CD1c-positive myeloid dendritic cell (primary cell): ENCODE data around the gene TMEM248.
"Not testable (repeated sequence)": the region's sequence is repeated elsewhere in the genome, so short reads cannot be mapped to it uniquely, and the experiment has no call there.

Source experiments
- DNase-seq: peaks from one replicate; pipeline ENCODE4 v3.0.0-alpha.2; 2016; ENCODE audit errors: extremely low spot score

Gene TMEM248, protein sequence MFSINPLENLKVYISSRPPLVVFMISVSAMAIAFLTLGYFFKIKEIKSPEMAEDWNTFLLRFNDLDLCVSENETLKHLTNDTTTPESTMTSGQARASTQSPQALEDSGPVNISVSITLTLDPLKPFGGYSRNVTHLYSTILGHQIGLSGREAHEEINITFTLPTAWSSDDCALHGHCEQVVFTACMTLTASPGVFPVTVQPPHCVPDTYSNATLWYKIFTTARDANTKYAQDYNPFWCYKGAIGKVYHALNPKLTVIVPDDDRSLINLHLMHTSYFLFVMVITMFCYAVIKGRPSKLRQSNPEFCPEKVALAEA

DNA sequence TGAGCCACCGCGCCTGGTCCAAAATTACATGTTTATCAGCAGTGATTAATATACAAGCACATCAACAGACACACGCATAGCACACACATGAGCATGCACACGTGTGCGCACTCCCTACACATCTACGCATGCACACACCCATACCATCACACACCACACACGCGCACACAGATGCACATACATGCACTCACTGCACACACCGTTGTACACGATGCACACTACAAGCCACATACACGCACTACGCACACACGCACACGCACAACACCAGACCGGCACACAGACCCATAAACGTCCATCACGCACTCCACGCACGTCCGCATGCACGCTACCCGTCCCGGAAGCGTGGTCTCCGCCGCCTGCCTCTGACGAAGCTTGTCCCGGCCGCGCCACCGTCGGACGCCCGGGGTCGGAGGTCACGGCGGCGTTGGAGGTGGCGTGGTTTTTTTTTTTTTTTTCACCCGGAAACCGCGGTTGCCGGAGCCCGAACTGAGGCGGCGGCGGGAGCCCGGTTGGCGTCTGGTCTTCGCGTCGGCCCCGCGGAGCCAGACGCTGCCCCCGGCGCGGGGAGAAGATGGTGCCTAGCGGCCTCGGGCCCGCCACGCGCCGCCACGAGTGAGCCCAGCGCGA is at the start of gene TMEM248:
Gene TMEM248, plus strand, starts transcription at position 457 of the 627 bp plus-strand sequence. CDS start 20,641 bp downstream, outside the sequence.
- DNase-seq, result peak; percentile 93

GRCh38 chr7:66873476-66873875 is 47.5 kb upstream of the TMEM248 start:
- no peak for DNase-seq

DNA sequence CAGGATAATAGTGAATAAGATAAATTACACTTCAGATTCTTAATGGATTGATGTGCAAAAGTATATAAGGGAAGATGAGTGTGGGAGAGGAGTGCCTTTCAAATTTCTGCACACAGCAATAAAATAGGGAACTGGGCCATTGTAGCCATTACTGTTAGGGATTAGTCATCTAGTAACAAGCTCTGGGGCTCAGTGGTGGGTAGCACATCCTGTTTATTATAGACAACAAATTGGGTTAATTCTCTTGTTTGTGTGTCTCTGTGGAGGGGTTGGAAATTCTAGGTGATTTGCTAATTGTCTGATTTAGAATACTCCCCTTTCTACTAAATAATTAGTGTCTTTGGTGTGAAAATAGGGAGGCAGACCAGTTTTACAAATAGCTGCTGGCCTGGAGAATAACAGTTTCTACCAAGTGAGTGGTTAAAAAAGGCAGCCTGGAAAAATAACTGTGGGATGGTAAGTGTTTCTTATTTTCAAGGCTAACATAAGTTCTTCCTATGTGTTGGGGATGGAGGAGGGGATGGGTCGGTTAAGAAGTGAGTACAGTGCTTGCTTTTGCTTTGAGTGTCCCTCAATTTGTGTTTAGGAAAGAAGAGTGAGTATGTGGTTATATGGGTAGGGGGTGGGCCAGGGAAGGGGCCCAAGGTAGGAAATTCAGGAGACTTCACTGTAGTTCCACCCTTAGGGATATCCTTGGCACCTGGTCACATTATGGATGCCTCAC is 43.3 kb upstream of the TMEM248 start:
- peak; percentile 86 for DNase-seq

GRCh38 chr7:66878301-66878685 is 42.7 kb upstream of the TMEM248 start:
- not testable (repeated sequence) for DNase-seq

- DNase-seq, result no peak
These were observed 41.0 kb upstream of the TMEM248 start for GRCh38 chr7:66880053-66880452.

DNA sequence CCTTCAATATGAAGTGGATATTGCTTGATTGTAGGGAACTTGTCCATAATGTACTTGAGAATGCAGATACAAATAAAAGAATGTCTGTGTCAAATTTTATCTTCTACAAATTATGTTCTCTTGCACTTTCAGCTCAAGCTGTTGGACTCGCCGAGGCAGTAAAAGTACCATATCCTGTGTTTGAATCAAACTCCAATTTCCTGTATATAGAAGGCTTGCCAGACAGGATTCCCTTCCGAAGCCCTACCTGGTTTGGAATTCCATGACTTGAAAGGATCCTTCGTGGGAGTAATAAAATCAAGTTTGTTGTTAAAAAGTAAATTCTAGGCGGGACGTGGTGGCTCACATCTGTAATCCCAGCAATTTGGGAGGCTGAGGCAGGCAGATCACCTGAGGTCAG is 40.4 kb upstream of the TMEM248 start:
- not testable (repeated sequence) for DNase-seq

DNA sequence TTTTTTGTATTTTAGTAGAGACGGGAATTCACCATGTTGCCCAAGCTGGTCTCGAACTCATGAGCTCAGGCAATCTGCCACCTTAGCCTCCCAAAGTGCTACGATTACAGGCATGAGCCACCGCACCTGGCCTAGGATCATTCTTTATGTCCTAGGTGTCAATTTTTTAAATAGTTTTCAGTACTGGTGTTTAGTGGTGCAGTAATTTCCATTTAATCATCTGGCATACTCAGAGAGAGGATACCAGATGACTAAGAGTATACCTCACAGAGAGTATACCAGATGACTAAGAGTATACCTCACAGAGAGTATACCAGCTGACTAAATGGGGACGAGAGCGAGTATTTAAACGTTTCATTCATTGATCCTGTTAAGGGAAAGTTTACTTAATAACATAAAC is 37.3 kb upstream of the TMEM248 start:
- no peak for DNase-seq

GRCh38 chr7:66884556-66884955 is 36.5 kb upstream of the TMEM248 start:
- DNase-seq, result peak; percentile 15

- DNase-seq, result no peak
These were observed 34.9 kb upstream of the TMEM248 start for GRCh38 chr7:66886152-66886551.

GRCh38 chr7:66888223-66888622 is 32.8 kb upstream of the TMEM248 start:
- not testable (repeated sequence) for DNase-seq

DNA sequence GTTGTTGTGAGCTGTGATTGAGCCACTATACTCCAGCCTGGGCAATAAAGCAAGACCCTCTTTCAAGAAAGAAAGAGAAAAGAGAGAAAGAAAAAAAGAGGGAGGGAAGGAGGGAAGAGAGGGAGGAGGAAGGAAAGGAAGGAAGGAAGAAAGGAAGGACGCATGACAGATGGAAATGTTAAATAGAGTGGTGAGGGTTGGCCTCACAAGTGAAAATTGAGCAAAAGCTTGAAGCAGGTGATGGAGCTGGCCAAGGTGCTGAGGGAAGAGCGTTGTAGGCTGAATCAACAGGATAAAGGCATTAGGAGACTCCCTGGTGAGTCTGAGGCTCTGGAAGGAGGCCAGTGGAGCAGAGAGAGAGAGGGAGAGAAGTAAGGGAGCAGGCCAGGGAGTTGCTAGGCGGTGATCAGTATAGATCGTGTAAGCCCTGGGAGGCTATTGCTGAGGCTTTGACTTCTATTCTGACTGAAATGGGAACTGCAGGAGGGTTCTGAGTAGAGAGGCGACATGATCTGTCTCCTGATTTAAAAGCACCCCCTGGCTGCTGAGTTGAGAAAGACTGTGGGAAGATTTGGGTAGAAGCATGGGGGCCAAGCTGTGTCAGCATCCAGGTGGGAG is 26.5 kb upstream of the TMEM248 start:
- DNase-seq, result no peak

DNA sequence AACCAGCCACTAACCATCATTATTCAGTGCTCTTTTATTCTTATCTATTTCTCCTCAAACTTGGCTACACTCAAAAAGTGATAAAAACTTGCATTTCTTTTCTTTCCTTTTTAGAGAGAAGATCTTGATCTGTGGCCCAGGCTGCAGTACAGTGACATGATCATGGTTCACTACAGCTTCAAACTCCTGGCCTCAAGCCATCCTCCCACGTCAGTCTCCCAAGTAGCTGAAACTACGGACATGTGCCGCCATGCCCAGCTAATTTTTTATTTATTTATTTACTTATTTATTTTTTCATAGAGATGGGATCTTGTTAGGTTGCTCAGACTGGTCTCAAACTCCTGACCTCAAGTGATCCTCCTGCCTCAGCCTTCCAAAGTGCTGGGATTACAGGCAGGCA is 24.6 kb upstream of the TMEM248 start:
- no peak for DNase-seq

- peak; percentile 25 for DNase-seq
These were observed 21.3 kb upstream of the TMEM248 start for GRCh38 chr7:66899552-66900280.

GRCh38 chr7:66901941-66902843 is 18.8 kb upstream of the TMEM248 start:
- no peak for DNase-seq

DNA sequence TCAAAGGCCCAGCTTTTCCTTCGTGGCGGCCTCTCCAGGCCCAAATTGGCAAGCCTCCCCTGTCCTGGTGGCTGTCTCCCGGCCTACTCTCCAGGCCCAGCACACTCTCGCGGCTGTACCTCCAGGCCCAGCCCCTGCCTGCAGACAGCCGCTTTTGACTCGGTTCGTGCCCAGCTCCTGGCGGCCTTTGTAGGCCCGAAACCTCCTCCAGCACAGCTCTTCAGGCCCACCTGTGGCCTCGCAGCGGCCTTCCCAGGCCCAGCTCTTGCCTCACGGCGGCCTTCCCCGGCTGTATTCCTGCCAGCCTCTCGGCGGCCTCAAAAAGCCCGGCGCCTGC is 18.2 kb upstream of the TMEM248 start:
- DNase-seq, result no peak

DNA sequence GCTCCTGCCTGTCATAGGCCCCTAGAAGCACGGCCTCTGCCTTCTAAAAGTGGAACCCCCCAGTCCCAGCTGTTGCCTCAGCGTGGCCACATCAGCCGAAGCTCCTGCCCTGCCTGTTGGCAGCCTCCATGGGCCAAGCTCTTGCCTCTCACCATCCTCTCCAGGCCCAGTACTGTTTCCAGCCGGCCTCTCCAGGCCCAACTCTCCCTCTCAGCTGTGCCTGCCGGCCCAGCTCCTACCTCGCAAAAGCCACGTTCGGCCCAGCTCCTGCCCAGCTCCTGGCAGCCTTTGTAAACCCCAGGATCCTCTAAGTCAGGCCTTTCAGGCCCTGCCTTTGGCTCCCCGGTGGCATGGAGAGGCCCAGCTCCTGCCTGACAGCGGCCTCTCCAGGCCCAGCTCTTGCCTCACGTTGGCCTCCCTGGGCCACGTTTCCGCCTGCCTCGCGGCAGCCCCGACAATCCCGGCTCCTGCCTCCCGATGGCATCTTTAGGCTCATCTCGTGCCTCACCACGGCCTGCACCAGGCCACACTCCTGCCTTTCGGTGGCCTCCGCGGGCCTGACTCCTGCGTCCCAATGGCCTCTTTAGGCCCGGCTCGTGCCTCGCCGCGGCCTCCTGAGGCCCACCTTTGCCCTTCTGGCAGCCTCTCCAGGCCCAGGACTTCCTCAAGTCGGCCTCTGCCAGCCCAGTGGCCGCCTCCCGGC is 17.5 kb upstream of the TMEM248 start:
- no peak for DNase-seq

- no peak for DNase-seq
These were observed 16.9 kb upstream of the TMEM248 start for GRCh38 chr7:66904063-66904593.

DNA sequence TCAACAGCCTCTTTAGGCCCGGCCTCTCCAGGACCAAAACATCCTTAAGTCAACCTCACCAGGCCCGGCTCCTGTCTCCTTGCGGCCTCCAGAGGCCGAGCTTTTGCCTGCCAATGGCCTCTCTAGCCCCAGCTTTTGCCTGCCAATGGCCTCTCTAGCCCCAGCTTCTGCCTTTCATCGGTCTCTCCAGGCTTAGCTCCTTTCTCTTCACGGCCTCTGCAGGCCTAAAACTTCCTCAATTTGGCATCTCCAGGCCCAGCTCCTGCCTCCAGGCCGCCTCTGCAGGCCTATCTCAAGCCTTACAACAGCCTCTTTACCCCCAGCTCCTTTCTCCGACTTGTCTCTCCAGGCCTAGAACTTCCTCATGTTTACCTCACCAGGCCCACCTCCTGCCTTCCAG is 15.7 kb upstream of the TMEM248 start:
- DNase-seq, result no peak

GRCh38 chr7:66905689-66906088 is 15.3 kb upstream of the TMEM248 start:
- DNase-seq, result no peak

- no peak for DNase-seq
These were observed 13.3 kb upstream of the TMEM248 start for GRCh38 chr7:66907731-66908130.
